ENCODE data around the gene KRT16. TPM values are rescaled to one million over a fixed set of nuclear protein-coding genes. Genes with fewer than 3 reads are reported as not detected.

Gene KRT16
- total and polyA plus RNA-seq, 2 of the 8 experiments (the other 6 are each of a cell fraction or from before 2014, with no cell fraction given): not detected

DNA sequence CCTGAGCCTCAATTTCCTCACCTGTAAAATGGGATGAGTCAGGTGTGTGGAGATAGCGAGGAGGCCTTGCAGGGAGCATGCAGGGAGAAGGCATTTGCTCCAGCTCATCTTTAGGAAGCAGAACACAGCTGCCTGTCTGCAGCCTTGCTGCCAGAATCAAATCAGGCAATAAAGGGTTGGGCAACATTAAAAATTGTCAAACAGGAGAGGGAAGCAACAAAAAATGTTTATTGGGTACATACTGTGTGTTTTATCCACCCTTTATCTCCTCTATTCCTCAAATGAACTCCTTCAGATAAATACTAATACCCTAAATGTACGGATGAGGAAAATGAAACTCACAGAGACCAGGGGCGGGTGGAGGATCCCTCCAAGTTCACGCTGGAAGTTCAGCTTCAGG is 12.2 kb downstream of the KRT16 start:
- Histone ChIP-seq H3K4me2 (ENCODE audit: insufficient read depth in 1 of 2, low read depth in 2 of 2, low read length in 2 of 2) (no peak overlapping the region), H2BK120ac (replicated peaks; ENCODE audit: low read depth, low read length) (no peak overlapping the region), H3K23me2 (ENCODE audit: low read depth, low read length) (peaks cover 15% of the 10 kb centered on the region; the same call in 1 of the 2 replicates), H3K27me3 (replicated peaks in 1 of 4; ENCODE audit: control insufficient read depth in 3 of 4, extremely low read depth in 1 of 4, insufficient read depth in 3 of 4, low read length in 3 of 4) (no peaks in the 10 kb centered on the region), H4K20me1 (replicated peaks in 1 of 2; ENCODE audit: control insufficient read depth in 1 of 2, insufficient read depth in 2 of 2, low read length in 2 of 2) (peaks cover 0 to 2% of the 10 kb centered on the region in 2 experiments), H3K18ac (ENCODE audit: extremely low read depth, low read length) (no peak overlapping the region), H3K9me3 (ENCODE audit: insufficient read depth in 2 of 2, low read depth in 1 of 2, low read length in 1 of 2) (no peaks in the 10 kb centered on the region), H4K8ac (ENCODE audit: extremely low read depth, insufficient read depth, low read length) (no peak overlapping the region), H3K56ac (replicated peaks; ENCODE audit: insufficient read length, low read depth, low read length) (no peak overlapping the region), H2AFZ (ENCODE audit: low read length) (no peak overlapping the region), H4K91ac (replicated peaks; ENCODE audit: insufficient read length, low read length) (no peak overlapping the region), H3K36me3 (ENCODE audit: control insufficient read depth in 2 of 4, insufficient read depth in 4 of 4, low read length in 3 of 4) (no peaks in the 10 kb centered on the region), H3K23ac (ENCODE audit: insufficient read length) (no peak overlapping the region), H2BK12ac (ENCODE audit: low read depth, low read length) (no peak overlapping the region), H3K4ac (replicated peaks; ENCODE audit: insufficient read length, low read depth, low read length) (no peak overlapping the region), H3K79me1 (ENCODE audit: low read depth, low read length) (no peaks in the 10 kb centered on the region), H3K4me3 (ENCODE audit: extremely low read depth in 1 of 4, insufficient read depth in 2 of 4, low read depth in 3 of 4, low read length in 4 of 4) (no peak overlapping the region), H3K9ac (replicated peaks in 1 of 4; ENCODE audit: extremely low read depth in 1 of 4, low read depth in 3 of 4, low read length in 3 of 4) (no peak overlapping the region), H3K79me2 (ENCODE audit: control insufficient read depth in 1 of 2, insufficient read depth in 2 of 2, low read length in 2 of 2) (no peaks in the 10 kb centered on the region), H3K4me1 (replicated peaks in 1 of 4; ENCODE audit: control insufficient read depth in 3 of 4, insufficient read depth in 4 of 4, low read length in 3 of 4) (no peaks in the 10 kb centered on the region), H3K14ac (ENCODE audit: insufficient read length) (no peak overlapping the region), H2BK15ac (ENCODE audit: low read length) (no peak overlapping the region), H4K5ac (ENCODE audit: insufficient read length, low read depth, low read length) (no peak overlapping the region), H2BK20ac (ENCODE audit: low read length) (no peak overlapping the region), H3K27ac (ENCODE audit: low read depth, low read length) (no peak overlapping the region), H2AK5ac (ENCODE audit: low read depth, low read length) (no peak overlapping the region), H2BK5ac (ENCODE audit: low read depth, low read length) (no peak overlapping the region)
- WGBS, 2 experiments (ENCODE audit: extremely low coverage in 1 of 2, insufficient coverage in 1 of 2, insufficient read length in 1 of 2, insufficient replicate concordance in 2 of 2, low coverage in 1 of 2, low lambda C conversion rate in 2 of 2, missing lambda C conversion rate in 1 of 2): 69% methylated on average over 4 of the region's 4 CpGs; no CpG with 5 or more reads in 1 of the 2 experiments
- FAIRE-seq: no peak
- CTCF ChIA-PET (ENCODE audit: partially characterized antibody): interaction anchor here (0.6 to 5.0 kb wide), 6 partner anchors 10 to 112 kb away, joined by 3 to 23 read pairs (median 8); no protein-coding TSS in a partner anchor
- DNase-seq (ENCODE audit: low read depth in 1 of 2, low spot score in 2 of 2): no peak
- no peak for TF ChIP-seq BACH1 (IDR thresholded peaks at IDR 0.05; ENCODE audit: low read length)
- TF ChIP-seq KDM1A (IDR thresholded peaks at IDR 0.05; ENCODE audit: borderline replicate concordance, low read length): peak; percentile 29; the same call in 1 of the 2 replicates
- POLR2A ChIA-PET (ENCODE audit: partially characterized antibody): interaction anchor here (1.9 kb wide), 1 partner anchor 72 kb away, joined by 5 read pairs; the partner anchor contains the start of gene KRT19

All from H1 (cell line).